Spleen (tissue), 11 donors: ENCODE measurements around the gene SIRT3. TPM values are rescaled to one million over a fixed set of nuclear protein-coding genes. Genes with fewer than 3 reads are reported as not detected.

Experiments
- DNase-seq: peaks from one replicate; pipeline ENCODE4 v3.0.0-alpha.2; 2020
- H3K27ac ChIP-seq, 8 donors: fragments of 200-600 bp; sonication (generic) in 7 of 8; 1 replicate in 4 of 8; 2 replicates in 4 of 8; pipeline versions ENCODE4 v1.5.0 to v1.8.0; 2016 to 2021; ENCODE audit warnings: inconsistent platforms in 4 of 8, mild to moderate bottlenecking in 4 of 8, moderate library complexity in 1 of 8
- H3K27me3 ChIP-seq, 7 donors: fragments of 200-600 bp; sonication (generic) in 6 of 7; replicated peaks in 1 of 7; 1 replicate in 4 of 7; 2 replicates in 3 of 7; pipeline versions ENCODE4 v1.5.0 to v1.8.0; 2016 to 2021; ENCODE audit warnings: inconsistent platforms in 3 of 7, mild to moderate bottlenecking in 1 of 7
- H3K36me3 ChIP-seq, 6 donors: fragments of 200-600 bp; sonication (generic) in 5 of 6; 1 replicate in 4 of 6; 2 replicates in 2 of 6; pipeline versions ENCODE4 v1.5.0 to v1.8.0; 2016 to 2021; ENCODE audit warnings: inconsistent platforms in 2 of 6
- H3K4me1 ChIP-seq, 6 donors: fragments of 200-600 bp; sonication (generic) in 5 of 6; 1 replicate in 3 of 6; 2 replicates in 3 of 6; pipeline versions ENCODE4 v1.5.0 to v1.8.0; 2016 to 2021; ENCODE audit warnings: inconsistent platforms in 3 of 6
- H3K4me3 ChIP-seq, 8 donors: fragments of 200-600 bp; sonication (generic) in 7 of 8; 1 replicate in 4 of 8; 2 replicates in 4 of 8; pipeline versions ENCODE4 v1.5.0 to v1.8.0; 2016 to 2021; ENCODE audit warnings: inconsistent platforms in 4 of 8, mild to moderate bottlenecking in 4 of 8, moderate library complexity in 2 of 8
- H3K9me3 ChIP-seq, 8 donors: fragments of 200-600 bp; sonication (generic) in 7 of 8; 1 replicate in 4 of 8; 2 replicates in 4 of 8; pipeline versions ENCODE4 v1.5.0 to v1.8.0; 2016 to 2021; ENCODE audit warnings: inconsistent platforms in 4 of 8
- CTCF ChIP-seq, 11 experiments: fragments of 200-600 bp in 7 of 11; fragments of 450-650 bp in 4 of 11; sonication (generic) in 4 of 11; IDR thresholded peaks in 8 of 11; conservative IDR thresholded peaks in 3 of 11; 1 replicate in 7 of 11; 2 replicates in 4 of 11; pipeline versions ENCODE4 v1.4.0 to v1.8.0; 2016 to 2021; ENCODE audit warnings: antibody characterized with exemption in 11 of 11, inconsistent platforms in 4 of 11, mild to moderate bottlenecking in 1 of 11
- POLR2A ChIP-seq, 3 donors: fragments of 450-650 bp; IDR thresholded peaks; one replicate each; pipeline ENCODE4 v1.5.1; 2017; ENCODE audit warnings: antibody characterized with exemption in 3 of 3, mild to moderate bottlenecking in 1 of 3
- POLR2AphosphoS5 ChIP-seq, 3 donors: sonication (generic); formaldehyde crosslinking; IDR thresholded peaks; one replicate each; pipeline ENCODE4 v1.5.1; 2017; ENCODE audit warnings: antibody characterized with exemption in 3 of 3
- WGBS, 5 donors: extraction: QIAGEN DNeasy Blood & Tissue Kit in 3 of 5; methylation state at CpG; one replicate each; pipeline versions ENCODE4 v1.1.5 to v1.1.7; 2013 to 2018; 5-methylcytosine and 5-hydroxymethylcytosine counted together
- intact Hi-C: fragments of 100-400 bp; cut with DNase I; formaldehyde crosslinking; loops from one replicate; pipeline ENCODE4 v1.15.0; 2023; ENCODE audit warnings: low total_unique reads
- polyA plus RNA-seq, 3 donors: library from polyadenylated mRNA; stranded (reverse); fragments of 200-250 nt; gene quantifications; one replicate each; pipeline ENCODE4 v1.2.1, GENCODE V29; 2013
- total RNA-seq, 7 donors: library from RNA; depleted of rRNA in 3 of 7; stranded (reverse); fragments of >200 nt in 3 of 7; fragmentation: NEBNext Ultra II Directional in 4 of 7; extraction: Animal tissue kit (Norgen Biotek cat#: 25700) in 4 of 7; gene quantifications; one replicate each; pipeline versions ENCODE4 v1.1.0 to v1.2.1, GENCODE V29; 2016 to 2021
- donor health status: healthy with polysubstance abuse.
- donor health status: DM: no; HTN: no; CAD: no; lungs with moderate emphysema.
- donor health status: DM: no; HTN: no; CAD: no.
- donor health status: Bipolar disorder and iron deficiency.
- donor health status: healthy.
- donor health status: DM: no; HTN: no; CAD: no.
- donor health status: DM: yes; HTN: yes; CAD: no.

Gene SIRT3
- total and polyA plus RNA-seq, 10 donors = 11.9 to 28.8 (median 17.5) TPM

- intact Hi-C loops = no loop called here
- Histone ChIP-seq H3K27ac (no peak overlapping the region), H3K36me3 (peaks cover 0 to 42% (median 22%) of the 10 kb centered on the region in 6 donors), H3K4me3 (no peak overlapping the region), H3K27me3 (no peaks in the 10 kb centered on the region), H3K9me3 (no peaks in the 10 kb centered on the region), H3K4me1 (peaks cover 0 to 34% (median 28%) of the 10 kb centered on the region in 6 donors)
- DNase-seq = peak; percentile 71
- TF ChIP-seq CTCF (IDR thresholded peaks at IDR 0.05 in 8 of 11, conservative IDR thresholded peaks at IDR 0.05 in 3 of 11) (no peak), POLR2A (IDR thresholded peaks at IDR 0.05) (no peak), POLR2AphosphoS5 (IDR thresholded peaks at IDR 0.05) (peak in 2 of 3 donors; percentile 3 to 15)
- WGBS, 5 donors = 85 to 90% (median 86%) methylated on average over 10 to 13 of the region's 13 CpGs
These were observed 37.0 kb downstream of the SIRT3 start for GRCh38 chr11:199004-199581.

GRCh38 chr11:198236-198806 lies 37.8 kb downstream of the SIRT3 start:
- TF ChIP-seq POLR2AphosphoS5 (IDR thresholded peaks at IDR 0.05) = peak in 2 of 3 donors; percentile 4 to 33
- no peak for TF ChIP-seq CTCF (IDR thresholded peaks at IDR 0.05 in 8 of 11, conservative IDR thresholded peaks at IDR 0.05 in 3 of 11)
- DNase-seq = peak; percentile 72
- peaks cover 0 to 34% (median 15%) of the 10 kb centered on the region in 6 donors for H3K36me3 ChIP-seq
- no peaks in the 10 kb centered on the region for H3K9me3 ChIP-seq
- intact Hi-C loops = no loop called here
- H3K4me1 ChIP-seq = peaks cover 0 to 27% (median 21%) of the 10 kb centered on the region in 6 donors
- no peaks in the 10 kb centered on the region for H3K27me3 ChIP-seq
- no peak overlapping the region for H3K4me3 ChIP-seq
- no peak overlapping the region for H3K27ac ChIP-seq
- 88 to 95% (median 91%) methylated on average over 12 to 21 of the region's 21 CpGs for WGBS, 5 donors

GRCh38 chr11:197741-198235 lies 38.4 kb downstream of the SIRT3 start:
- Histone ChIP-seq H3K27me3 (no peaks in the 10 kb centered on the region), H3K4me3 (no peak overlapping the region), H3K4me1 (peaks cover 0 to 21% (median 16%) of the 10 kb centered on the region in 6 donors), H3K36me3 (peaks cover 0 to 29% (median 10%) of the 10 kb centered on the region in 6 donors), H3K9me3 (no peaks in the 10 kb centered on the region), H3K27ac (no peak overlapping the region)
- TF ChIP-seq POLR2AphosphoS5 (IDR thresholded peaks at IDR 0.05) (no peak), CTCF (IDR thresholded peaks at IDR 0.05 in 8 of 11, conservative IDR thresholded peaks at IDR 0.05 in 3 of 11) (no peak), POLR2A (IDR thresholded peaks at IDR 0.05) (no peak)
- intact Hi-C loops = no loop called here
- DNase-seq = peak; percentile 58
- 84 to 94% (median 88%) methylated on average over 8 to 9 of the region's 9 CpGs for WGBS, 5 donors
